Osteoblast (primary cell): ENCODE results near the gene SNED1. TPM values are rescaled to one million over a fixed set of nuclear protein-coding genes. Genes with fewer than 3 reads are reported as not detected.
"Not testable (repeated sequence)": the region's sequence is repeated elsewhere in the genome, so short reads cannot be mapped to it uniquely, and the experiment has no call there.

Experiments used
- DNase-seq: peaks from one replicate; pipeline ENCODE4 v3.0.0; 2011; ENCODE audit warnings: low spot score, mixed read lengths; ENCODE audit not compliant: insufficient read length; ENCODE audit errors: missing footprints
- H2AFZ ChIP-seq: 2 replicates; pipeline ENCODE4 v1.6.0; 2011; ENCODE audit warnings: mild to moderate bottlenecking, low read length
- H3K27ac ChIP-seq: 2 replicates; pipeline ENCODE4 v1.5.1; 2011; ENCODE audit warnings: mild to moderate bottlenecking, low read depth, low read length, moderate library complexity
- H3K27me3 ChIP-seq: 2 replicates; pipeline ENCODE4 v1.6.0; 2012; ENCODE audit warnings: mild to moderate bottlenecking, control low read depth, inconsistent platforms, low read length, moderate library complexity; ENCODE audit not compliant: insufficient read depth
- H3K36me3 ChIP-seq: 2 replicates; pipeline ENCODE4 v1.5.1; 2011; ENCODE audit warnings: mild to moderate bottlenecking, low read length, control low read depth, moderate library complexity; ENCODE audit not compliant: insufficient read depth
- H3K4me1 ChIP-seq: 2 replicates; pipeline ENCODE4 v1.5.1; 2011; ENCODE audit warnings: mild to moderate bottlenecking, low read length, control low read depth, moderate library complexity; ENCODE audit not compliant: insufficient read depth
- H3K4me2 ChIP-seq: 2 replicates; pipeline ENCODE4 v1.6.0; 2011; ENCODE audit warnings: mild to moderate bottlenecking, low read length; ENCODE audit not compliant: insufficient read depth
- H3K4me3 ChIP-seq: fragments of 200-600 bp; sonication (generic); 3 replicates; pipeline ENCODE4 v1.5.1; 2012; ENCODE audit warnings: mild to moderate bottlenecking, low read length, inconsistent platforms; ENCODE audit not compliant: insufficient read depth
- H3K79me2 ChIP-seq: 2 replicates; pipeline ENCODE4 v1.6.0; 2012; ENCODE audit warnings: mild to moderate bottlenecking, low read length, control low read depth, inconsistent platforms; ENCODE audit not compliant: insufficient read depth
- H3K9me3 ChIP-seq: 2 replicates; pipeline ENCODE4 v1.5.1; 2011; ENCODE audit warnings: low read depth, low read length, control low read depth
- H4K20me1 ChIP-seq: 2 replicates; pipeline ENCODE4 v1.6.0; 2012; ENCODE audit warnings: mild to moderate bottlenecking, low read length, control low read depth; ENCODE audit not compliant: insufficient read depth
- total RNA-seq: library from RNA; depleted of rRNA; stranded (reverse); fragments of >200 nt; gene quantifications from 2 replicates; pipeline ENCODE4 v1.2.3, GENCODE V29; 2012
- TF ChIP-seq, protein P1 (sequence below): IDR thresholded peaks from 2 replicates; pipeline ENCODE4 v1.5.1; 2011; ENCODE audit warnings: mild to moderate bottlenecking, low read depth, low read length, moderate library complexity; ENCODE audit errors: extremely low read depth

The SNED1 gene
- total RNA-seq, 1 donor = 94.8 TPM

DNA sequence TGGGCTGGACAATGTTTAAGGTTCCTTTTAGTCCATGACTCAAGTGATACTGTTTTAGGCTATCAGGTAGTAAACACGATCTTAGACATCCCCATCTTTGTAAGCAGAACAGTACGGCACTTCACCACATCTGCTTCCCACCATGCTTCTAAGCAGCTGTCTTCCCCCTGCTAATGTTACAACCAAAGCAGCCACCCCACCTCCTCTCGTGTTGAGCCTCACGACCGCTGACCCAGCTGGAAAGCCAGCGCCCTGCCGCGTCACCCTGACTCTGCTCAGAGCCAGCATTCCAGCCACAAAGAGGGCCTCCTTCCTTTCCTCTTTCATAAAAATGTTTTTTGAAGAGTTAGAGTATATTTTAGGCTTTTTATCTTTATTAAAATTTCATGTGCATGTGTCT lies 94.3 kb downstream of the SNED1 start:
- no peak overlapping the region for H2AFZ ChIP-seq

DNA sequence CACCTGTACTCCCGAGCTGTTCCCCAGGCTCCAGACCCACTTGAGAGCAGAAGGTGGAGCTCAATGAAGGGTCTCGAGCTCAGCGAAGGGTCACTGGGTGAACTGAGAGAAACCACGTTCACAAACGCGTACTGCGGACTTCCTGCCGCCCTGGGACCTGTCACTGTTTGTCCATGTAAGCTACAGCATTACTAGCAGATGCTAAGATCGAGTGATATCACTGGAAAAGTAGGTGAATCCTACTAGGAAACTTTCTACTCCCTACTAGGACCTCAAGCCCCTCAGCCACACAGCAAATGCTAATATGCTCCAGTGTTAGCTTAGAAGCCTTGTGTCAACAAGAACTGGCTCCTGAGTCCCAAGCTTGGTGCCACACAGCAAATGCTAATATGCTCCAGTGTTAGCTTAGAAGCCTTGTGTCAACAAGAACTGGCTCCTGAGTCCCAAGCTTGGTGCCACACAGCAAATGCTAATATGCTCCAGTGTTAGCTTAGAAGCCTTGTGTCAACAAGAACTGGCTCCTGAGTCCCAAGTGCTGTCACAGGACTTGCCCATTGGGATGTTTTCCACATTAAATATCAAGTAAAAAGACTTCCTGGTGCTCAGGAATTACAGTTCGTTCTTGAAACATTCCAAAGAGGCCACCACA lies 94.8 kb downstream of the SNED1 start:
- H3K9me3 ChIP-seq, H2AFZ ChIP-seq, H3K4me1 ChIP-seq, H4K20me1 ChIP-seq, H3K27me3 ChIP-seq, DNase-seq, H3K4me3 ChIP-seq, H3K4me2 ChIP-seq, H3K27ac ChIP-seq: not testable (repeated sequence)
- Histone ChIP-seq H3K79me2 (peaks cover 12% of the 10 kb centered on the region), H3K36me3 (peaks cover 90% of the 10 kb centered on the region)

More for the DNA sequence above, 94.3 kb downstream of the SNED1 start:
- peaks cover 8% of the 10 kb centered on the region for H3K79me2 ChIP-seq
- TF ChIP-seq, protein P1, sequence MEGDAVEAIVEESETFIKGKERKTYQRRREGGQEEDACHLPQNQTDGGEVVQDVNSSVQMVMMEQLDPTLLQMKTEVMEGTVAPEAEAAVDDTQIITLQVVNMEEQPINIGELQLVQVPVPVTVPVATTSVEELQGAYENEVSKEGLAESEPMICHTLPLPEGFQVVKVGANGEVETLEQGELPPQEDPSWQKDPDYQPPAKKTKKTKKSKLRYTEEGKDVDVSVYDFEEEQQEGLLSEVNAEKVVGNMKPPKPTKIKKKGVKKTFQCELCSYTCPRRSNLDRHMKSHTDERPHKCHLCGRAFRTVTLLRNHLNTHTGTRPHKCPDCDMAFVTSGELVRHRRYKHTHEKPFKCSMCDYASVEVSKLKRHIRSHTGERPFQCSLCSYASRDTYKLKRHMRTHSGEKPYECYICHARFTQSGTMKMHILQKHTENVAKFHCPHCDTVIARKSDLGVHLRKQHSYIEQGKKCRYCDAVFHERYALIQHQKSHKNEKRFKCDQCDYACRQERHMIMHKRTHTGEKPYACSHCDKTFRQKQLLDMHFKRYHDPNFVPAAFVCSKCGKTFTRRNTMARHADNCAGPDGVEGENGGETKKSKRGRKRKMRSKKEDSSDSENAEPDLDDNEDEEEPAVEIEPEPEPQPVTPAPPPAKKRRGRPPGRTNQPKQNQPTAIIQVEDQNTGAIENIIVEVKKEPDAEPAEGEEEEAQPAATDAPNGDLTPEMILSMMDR = no peak
- H3K9me3 ChIP-seq = no peaks in the 10 kb centered on the region
- DNase-seq = no peak
- peaks cover 93% of the 10 kb centered on the region for H3K36me3 ChIP-seq
- no peak overlapping the region for H3K4me3 ChIP-seq
- no peaks in the 10 kb centered on the region for H4K20me1 ChIP-seq
- no peaks in the 10 kb centered on the region for H3K27me3 ChIP-seq
- H3K27ac ChIP-seq = no peak overlapping the region
- H3K4me1 ChIP-seq = no peaks in the 10 kb centered on the region
- H3K4me2 ChIP-seq = no peak overlapping the region

DNA sequence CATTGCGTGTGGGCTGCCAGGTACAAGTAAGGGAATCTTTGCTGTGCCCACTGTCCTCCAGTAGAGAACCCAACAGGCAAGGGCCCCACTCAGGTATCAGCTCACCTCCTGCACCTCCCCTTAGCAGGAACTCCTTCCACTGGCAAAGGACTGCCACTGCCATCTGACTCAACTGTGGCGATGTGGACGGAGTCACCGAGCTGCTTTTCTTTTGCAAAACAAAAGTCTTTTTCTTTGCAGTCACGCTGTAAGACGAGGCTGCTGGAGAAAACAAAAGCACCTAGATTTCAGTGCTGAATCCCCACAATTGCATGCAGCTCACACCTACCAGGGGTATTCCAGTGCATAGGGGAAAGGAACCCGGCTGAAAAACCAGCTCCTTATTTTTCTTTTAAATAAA lies 95.8 kb downstream of the SNED1 start:
- no peaks in the 10 kb centered on the region for H3K9me3 ChIP-seq
- no peaks in the 10 kb centered on the region for H4K20me1 ChIP-seq
- no peaks in the 10 kb centered on the region for H3K27me3 ChIP-seq
- TF ChIP-seq, protein P1 = no peak
- H3K4me2 ChIP-seq = no peak overlapping the region
- H2AFZ ChIP-seq = no peak overlapping the region
- peaks cover 19% of the 10 kb centered on the region for H3K79me2 ChIP-seq
- H3K4me1 ChIP-seq = no peaks in the 10 kb centered on the region
- H3K36me3 ChIP-seq = peaks cover 86% of the 10 kb centered on the region
- no peak overlapping the region for H3K4me3 ChIP-seq
- no peak overlapping the region for H3K27ac ChIP-seq
- DNase-seq = no peak

DNA sequence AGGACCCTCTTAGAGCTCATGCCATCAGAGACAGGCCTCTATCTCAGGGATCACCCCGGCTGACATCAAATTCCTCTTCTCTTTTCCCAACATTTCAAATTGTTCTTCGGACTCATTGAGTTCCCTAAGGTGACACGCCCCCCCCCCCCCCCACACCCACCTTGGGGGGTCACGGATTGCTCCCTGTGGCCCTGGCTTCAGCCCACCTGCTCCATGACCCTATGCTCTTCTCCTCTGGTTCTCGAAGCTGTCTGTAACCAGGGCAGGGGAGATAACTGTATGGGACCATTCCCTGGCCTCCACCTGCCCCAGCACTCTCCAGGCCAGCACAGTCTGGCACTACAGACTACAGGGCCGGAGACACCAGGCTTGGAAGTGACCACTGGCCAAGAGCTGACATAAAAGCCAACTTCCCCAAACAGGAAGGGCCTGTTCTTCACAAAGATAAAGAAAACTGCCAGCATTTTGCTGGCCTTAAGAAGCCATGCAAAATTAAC lies 96.6 kb downstream of the SNED1 start:
- TF ChIP-seq, protein P1 = no peak
- Histone ChIP-seq H3K4me1 (no peaks in the 10 kb centered on the region), H4K20me1 (no peaks in the 10 kb centered on the region), H3K36me3 (peaks cover 86% of the 10 kb centered on the region), H3K27ac (no peak overlapping the region), H2AFZ (no peak overlapping the region), H3K79me2 (peaks cover 27% of the 10 kb centered on the region), H3K4me3 (no peak overlapping the region), H3K9me3 (no peaks in the 10 kb centered on the region), H3K4me2 (no peak overlapping the region), H3K27me3 (no peaks in the 10 kb centered on the region)
- no peak for DNase-seq
